Heart right ventricle (tissue), 16 donors: ENCODE measurements around the gene INTS11. TPM values are rescaled to one million over a fixed set of nuclear protein-coding genes. Genes with fewer than 3 reads are reported as not detected.
A peak's percentile ranks its signal among the peaks of the same experiment; 100 is the strongest.

Experiments used
- ATAC-seq, 8 donors: fragments of 200-7000 bp; cut with Tn5 transposase; one replicate each; pipeline ENCODE4 v1.9.1; 2020; ENCODE audit warnings: mild to moderate bottlenecking in 8 of 8, moderate library complexity in 8 of 8, moderate number of reproducible peaks in 1 of 8
- DNase-seq, 2 donors: peaks; one replicate each; pipeline ENCODE4 v3.0.0-alpha.2; 2020
- H3K27ac ChIP-seq, 10 donors: fragments of 200-600 bp; sonication (generic) in 2 of 10; one replicate each; pipeline versions ENCODE4 v1.5.0 to v1.8.0; 2020 to 2022; ENCODE audit warnings: mild to moderate bottlenecking in 3 of 10
- H3K27me3 ChIP-seq, 7 donors: fragments of 200-600 bp; one replicate each; pipeline ENCODE4 v1.8.0; 2021 to 2022; ENCODE audit warnings: mild to moderate bottlenecking in 2 of 7
- H3K36me3 ChIP-seq, 9 donors: fragments of 200-600 bp; sonication (generic) in 1 of 9; one replicate each; pipeline versions ENCODE4 v1.5.0 to v1.8.0; 2020 to 2022; ENCODE audit warnings: mild to moderate bottlenecking in 2 of 9
- H3K4me1 ChIP-seq, 9 donors: fragments of 200-600 bp; sonication (generic) in 1 of 9; one replicate each; pipeline versions ENCODE4 v1.5.0 to v1.8.0; 2020 to 2022; ENCODE audit warnings: mild to moderate bottlenecking in 4 of 9
- H3K4me3 ChIP-seq, 10 donors: fragments of 200-600 bp; sonication (generic) in 2 of 10; one replicate each; pipeline versions ENCODE4 v1.5.0 to v1.8.0; 2020 to 2022; ENCODE audit warnings: mild to moderate bottlenecking in 7 of 10, moderate library complexity in 2 of 10
- H3K9me3 ChIP-seq, 11 donors: fragments of 200-600 bp in 10 of 11; sonication (generic) in 2 of 11; one replicate each; pipeline versions ENCODE4 v1.5.0 to v1.8.0; 2013 to 2022; ENCODE audit warnings: mild to moderate bottlenecking in 2 of 11, control low read depth in 1 of 11, moderate library complexity in 1 of 11
- CTCF ChIP-seq, 9 donors: fragments of 200-600 bp; sonication (generic) in 2 of 9; IDR thresholded peaks; one replicate each; pipeline versions ENCODE4 v1.5.0 to v1.8.0; 2021 to 2022; ENCODE audit warnings: antibody characterized with exemption in 9 of 9, mild to moderate bottlenecking in 5 of 9, moderate library complexity in 1 of 9
- WGBS, 2 donors: extraction: QIAGEN DNeasy Blood & Tissue Kit; methylation state at CpG; one replicate each; pipeline ENCODE4 v1.1.7; 2013; ENCODE audit warnings: inconsistent platforms in 1 of 2; 5-methylcytosine and 5-hydroxymethylcytosine counted together
- intact Hi-C, 10 donors: fragments of 100-400 bp; cut with DNase I; formaldehyde crosslinking; loops; one replicate each; pipeline versions ENCODE4 v1.11.1 to v1.14.2; 2022
- polyA plus RNA-seq, 2 donors: library from polyadenylated mRNA; stranded (reverse); fragments of 200-250 nt; gene quantifications; one replicate each; pipeline ENCODE4 v1.2.3, GENCODE V29; 2013
- total RNA-seq, 10 donors: library from RNA; stranded (reverse); fragmentation: NEBNext Ultra II Directional in 3 of 10; extraction: Animal tissue kit (Norgen Biotek cat#: 25700) in 3 of 10; gene quantifications; one replicate each; pipeline versions ENCODE4 v1.2.1 to v1.2.4, GENCODE V29; 2021 to 2023
- donor health status: Arrhythmogenic right ventricular cardiomyopathy.
- donor health status: ischemic (EF 13 %, LVEDD 7.1; RV severe dilation, severe dysfunction).
- donor health status: healthy with polysubstance abuse.
- donor health status: DM: no; HTN: yes; CAD: no.
- donor health status: DM: no; HTN: no; CAD: no.
- donor health status: ischemic (EF 25% LVEDD 6.9; RV normal size, moderate dysfunction).
- donor health status: ischemic (EF 25% LVEDD 5.7; RV mildly dilated, moderate dysfunction).
- donor health status: healthy.
- donor health status: DM: yes; HTN: yes; CAD: no.
- donor health status: Ischemic cardiomyopathy.
- donor health status: ischemic (EF 35%, LVEDD 5.7; RV mildly dilated, moderate dysfunction).
- donor health status: nonischemic (EF 11% LVEDD 7.7; RV severe dilation, severe dysfunction).
- donor health status: DM: yes; HTN: yes; CAD: no.
- donor health status: PGD.
- donor health status: ischemic (EF 29% LVEDD 5.4; RV normal size, mild dysfunction).
- donor health status: nonischemic (EF 23%, LVEDD 6.1; RV moderate dilation, normal function).

Gene INTS11
- total and polyA plus RNA-seq, 12 donors = 44.7 to 269 (median 57.4) TPM

- no peak for TF ChIP-seq CTCF (IDR thresholded peaks at IDR 0.05)
- no peaks in the 10 kb centered on the region for H3K27me3 ChIP-seq
- intact Hi-C loops = no loop called here
- H3K4me3 ChIP-seq = no peak overlapping the region
- WGBS, 2 donors = 76 to 80% methylated on average over 14 to 15 of the region's 15 CpGs
- DNase-seq (no peak), ATAC-seq (no peak)
- H3K27ac ChIP-seq = no peak overlapping the region
- H3K4me1 ChIP-seq = peaks cover 19 to 65% (median 39%) of the 10 kb centered on the region in 9 donors
- no peaks in the 10 kb centered on the region for H3K9me3 ChIP-seq
- peaks cover 0 to 32% (median 16%) of the 10 kb centered on the region in 9 donors for H3K36me3 ChIP-seq
Measured at GRCh38 chr1:1328254-1328653, 3.8 kb upstream of the INTS11 start.

DNA sequence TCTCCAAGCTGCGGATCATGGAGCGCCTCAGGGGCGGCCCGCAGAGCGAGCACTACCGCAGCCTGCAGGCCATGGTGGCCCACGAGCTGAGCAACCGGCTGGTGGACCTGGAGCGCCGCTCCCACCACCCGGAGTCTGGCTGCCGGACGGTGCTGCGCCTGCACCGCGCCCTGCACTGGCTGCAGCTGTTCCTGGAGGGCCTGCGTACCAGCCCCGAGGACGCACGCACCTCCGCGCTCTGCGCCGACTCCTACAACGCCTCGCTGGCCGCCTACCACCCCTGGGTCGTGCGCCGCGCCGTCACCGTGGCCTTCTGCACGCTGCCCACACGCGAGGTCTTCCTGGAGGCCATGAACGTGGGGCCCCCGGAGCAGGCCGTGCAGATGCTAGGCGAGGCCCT lies 2.8 kb upstream of the INTS11 start:
- no peak overlapping the region for H3K27ac ChIP-seq
- intact Hi-C loops = no loop called here
- TF ChIP-seq CTCF (IDR thresholded peaks at IDR 0.05) = no peak
- no peaks in the 10 kb centered on the region for H3K9me3 ChIP-seq
- WGBS, 2 donors = 92 to 93% methylated on average over 40 of the region's 40 CpGs
- no peak overlapping the region for H3K4me3 ChIP-seq
- no peaks in the 10 kb centered on the region for H3K27me3 ChIP-seq
- peaks cover 19 to 73% (median 46%) of the 10 kb centered on the region in 9 donors for H3K4me1 ChIP-seq
- DNase-seq = no peak
- ATAC-seq = no peak
- H3K36me3 ChIP-seq = peaks cover 0 to 32% (median 16%) of the 10 kb centered on the region in 9 donors

DNA sequence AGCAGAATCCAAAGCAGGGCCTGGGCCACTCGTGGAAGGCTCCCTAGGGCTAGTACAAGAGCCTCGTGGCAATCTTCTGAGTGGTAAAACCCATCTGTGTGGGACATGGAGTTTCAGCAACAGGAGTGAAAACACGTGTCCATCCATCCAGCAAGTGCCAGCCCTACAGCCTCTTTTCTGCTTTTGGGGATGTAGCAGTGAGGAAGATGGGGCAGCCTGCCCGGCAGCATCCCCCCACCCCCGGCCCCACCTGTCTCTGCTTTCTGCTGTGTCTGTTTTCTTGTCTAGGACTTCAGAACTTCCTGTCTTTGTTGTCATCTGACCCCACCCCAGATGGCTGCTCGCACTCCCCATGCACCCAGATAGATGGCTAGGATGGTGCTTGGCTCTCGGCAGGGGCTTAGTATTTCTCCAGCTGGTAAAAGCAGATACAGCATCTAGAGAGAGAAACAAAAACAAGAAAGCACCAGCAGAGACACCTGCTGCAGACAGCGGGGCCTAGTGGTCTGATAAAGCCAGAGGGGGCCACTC lies 1.7 kb upstream of the INTS11 start:
- DNase-seq = no peak
- H3K27ac ChIP-seq = peak overlapping the region; percentile 90 to 99 (median 94)
- ATAC-seq = no peak
- H3K4me3 ChIP-seq = peak overlapping the region in 9 of 10 donors; percentile 80 to 100 (median 99)
- H3K27me3 ChIP-seq = no peaks in the 10 kb centered on the region
- H3K36me3 ChIP-seq = peaks cover 0 to 37% (median 16%) of the 10 kb centered on the region in 9 donors
- TF ChIP-seq CTCF (IDR thresholded peaks at IDR 0.05) = no peak
- 42 to 43% methylated on average over 8 of the region's 8 CpGs for WGBS, 2 donors
- intact Hi-C loops = no loop called here
- H3K9me3 ChIP-seq = no peaks in the 10 kb centered on the region
- peaks cover 19 to 79% (median 54%) of the 10 kb centered on the region in 9 donors for H3K4me1 ChIP-seq

DNA sequence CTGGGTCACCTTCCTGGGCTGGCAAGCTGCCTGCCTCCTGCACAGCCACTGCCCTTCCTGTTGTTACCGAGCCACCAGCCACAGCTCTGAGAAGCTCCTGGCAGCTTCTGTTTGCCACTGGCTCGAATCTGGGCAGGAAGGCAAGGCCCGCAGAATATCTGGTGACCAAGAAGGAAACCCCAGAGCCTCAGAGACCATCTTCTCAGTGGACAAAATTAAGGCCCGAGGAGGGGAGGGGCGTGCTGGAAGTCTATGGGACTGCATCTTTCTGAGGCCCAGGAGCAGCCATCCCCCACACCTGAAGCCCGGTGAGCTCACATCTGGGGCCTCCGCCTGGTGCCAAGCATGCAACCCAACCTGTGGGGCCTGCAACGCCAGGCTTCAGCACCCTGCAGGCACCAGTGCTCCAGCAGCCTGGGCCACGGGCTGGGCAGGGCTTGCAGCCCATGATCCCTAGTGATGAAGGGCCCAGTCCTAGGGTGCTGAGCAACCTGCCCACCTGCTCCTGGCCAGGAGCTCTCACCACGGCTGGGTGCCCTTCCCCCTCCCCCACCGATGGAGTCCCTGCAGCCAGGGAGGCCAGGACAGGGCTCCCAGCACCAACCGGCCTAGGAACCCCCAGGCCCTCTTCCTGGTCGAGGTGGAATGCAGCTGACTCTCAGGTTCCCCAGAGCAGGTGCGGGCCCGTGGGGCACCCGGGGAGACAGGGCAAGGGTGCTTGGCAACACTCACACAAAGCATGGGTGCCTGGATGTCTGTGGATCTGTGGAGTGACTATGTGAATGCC lies 1.0 kb upstream of the INTS11 start:
- 28 to 46% methylated on average over 16 of the region's 16 CpGs for WGBS, 2 donors
- intact Hi-C loops = loop anchor here in 1 of 10 donors (2.0 kb wide), 1 partner anchor 23 kb away; the partner anchor contains the start of gene DVL1
- peaks cover 14 to 79% (median 53%) of the 10 kb centered on the region in 9 donors for H3K4me1 ChIP-seq
- DNase-seq (peak; percentile 63 to 80), ATAC-seq (peak in 6 of 8 donors; percentile 1 to 74 (median 64))
- TF ChIP-seq CTCF (IDR thresholded peaks at IDR 0.05) = no peak
- H3K36me3 ChIP-seq = peaks cover 0 to 43% (median 16%) of the 10 kb centered on the region in 9 donors
- H3K27ac ChIP-seq = peak overlapping the region; percentile 90 to 99 (median 94)
- no peaks in the 10 kb centered on the region for H3K9me3 ChIP-seq
- H3K27me3 ChIP-seq = no peaks in the 10 kb centered on the region
- peak overlapping the region; percentile 69 to 100 (median 98) for H3K4me3 ChIP-seq
